Psoas muscle (tissue), 8 donors: Measurements from ENCODE around the gene ITGAL. TPM values are rescaled to one million over a fixed set of nuclear protein-coding genes. Genes with fewer than 3 reads are reported as not detected.

ENCODE experiments used
- ATAC-seq, 4 donors: fragments of 200-7000 bp; cut with Tn5 transposase; one replicate each; pipeline ENCODE4 v1.9.1; 2020; ENCODE audit warnings: moderate library complexity in 3 of 4, mild to moderate bottlenecking in 2 of 4
- DNase-seq, 2 donors: peaks; one replicate each; pipeline ENCODE4 v3.0.0-alpha.2; 2020
- H3K27ac ChIP-seq: fragments of 200-600 bp; one replicate; pipeline ENCODE4 v1.8.0; 2022
- H3K27me3 ChIP-seq, 3 donors: fragments of 200-600 bp in 1 of 3; one replicate each; pipeline versions ENCODE4 v1.6.1 to v1.8.0; 2013 to 2022; ENCODE audit warnings: low read length in 2 of 3, mild to moderate bottlenecking in 2 of 3, moderate library complexity in 1 of 3; ENCODE audit not compliant: insufficient read depth in 3 of 3
- H3K36me3 ChIP-seq, 2 donors: fragments of 200-600 bp in 1 of 2; one replicate each; pipeline versions ENCODE4 v1.6.1 to v1.8.0; 2013 to 2022; ENCODE audit warnings: low read depth in 1 of 2, mild to moderate bottlenecking in 1 of 2, moderate library complexity in 1 of 2; ENCODE audit not compliant: insufficient read depth in 1 of 2
- H3K4me1 ChIP-seq: fragments of 200-600 bp; one replicate; pipeline ENCODE4 v1.8.0; 2022
- H3K4me3 ChIP-seq: fragments of 200-600 bp; one replicate; pipeline ENCODE4 v1.8.0; 2022; ENCODE audit warnings: mild to moderate bottlenecking
- H3K9me3 ChIP-seq: fragments of 200-600 bp; one replicate; pipeline ENCODE4 v1.8.0; 2022
- WGBS, 3 donors: extraction: QIAGEN DNeasy Blood & Tissue Kit; methylation state at CpG; one replicate each; pipeline versions ENCODE4 v1.1.6 to v1.1.7; 2013; 5-methylcytosine and 5-hydroxymethylcytosine counted together
- intact Hi-C, 2 donors: fragments of 100-400 bp; cut with DNase I; formaldehyde crosslinking; loops; one replicate each; pipeline versions ENCODE4 v1.11.0 to v1.14.2; 2022
- polyA plus RNA-seq, 3 donors: library from polyadenylated mRNA; stranded (reverse); fragments of 200-250 nt; gene quantifications; one replicate each; pipeline ENCODE4 v1.2.3, GENCODE V29; 2013
- total RNA-seq, 4 donors: library from RNA; stranded (reverse); fragmentation: NEBNext Ultra II Directional in 2 of 4; extraction: Animal tissue kit (Norgen Biotek cat#: 25700) in 2 of 4; gene quantifications; one replicate each; pipeline versions ENCODE4 v1.2.1 to v1.2.4, GENCODE V29; 2021 to 2023
- TF ChIP-seq, protein P1 (sequence below): fragments of 200-600 bp; IDR thresholded peaks from one replicate; pipeline ENCODE4 v1.8.0; 2022; ENCODE audit warnings: antibody characterized with exemption
- donor health status: healthy with polysubstance abuse.
- donor health status: DM: no; HTN: no; CAD: no; lungs with moderate emphysema.
- donor health status: Bipolar disorder and iron deficiency.
- donor health status: healthy.
- donor health status: DM: yes; HTN: yes; CAD: no.
- donor health status: DM: no; HTN: no; CAD: no.
- donor health status: DM: no; HTN: no; CAD: no.
- donor health status: DM: yes; HTN: yes; CAD: no.

ITGAL gene
- total and polyA plus RNA-seq, 7 donors, result 0.21 to 3.0 (median 1.1) TPM

DNA sequence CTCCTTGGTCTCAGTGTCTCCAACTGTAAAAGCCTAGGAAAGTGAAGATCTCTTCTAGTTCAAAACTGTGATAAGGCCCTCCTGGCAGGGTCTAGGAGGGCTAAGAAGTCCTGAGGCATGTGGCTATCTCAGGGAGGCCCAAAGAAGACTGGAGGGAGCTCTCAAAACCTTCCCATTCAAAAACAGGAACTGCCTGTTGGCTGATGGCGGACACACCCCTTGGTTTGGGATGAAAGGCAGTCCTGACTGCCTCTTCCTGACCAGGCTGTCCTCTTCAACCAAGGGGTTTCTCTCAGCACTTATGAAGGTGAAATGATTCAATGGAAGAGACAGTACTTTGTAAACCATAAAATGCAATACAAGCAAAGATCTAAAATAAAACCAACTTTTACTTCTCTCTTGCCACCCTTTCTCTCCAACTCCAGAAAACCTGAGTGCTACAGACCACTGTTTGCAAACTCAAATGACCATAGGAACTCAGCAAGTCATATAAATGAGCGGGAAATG is 80.9 kb downstream of the ITGAL start:
- DNase-seq (no peak), ATAC-seq (no peak)
- Histone ChIP-seq H3K4me3 (no peak overlapping the region), H3K27ac (peak overlapping the region; percentile 41), H3K27me3 (no peaks in the 10 kb centered on the region), H3K36me3 (peaks cover 0 to 30% of the 10 kb centered on the region in 2 donors), H3K4me1 (peaks cover 36% of the 10 kb centered on the region), H3K9me3 (no peaks in the 10 kb centered on the region)
- WGBS, 3 donors, result 85 to 91% (median 91%) methylated on average over 2 of the region's 2 CpGs
- TF ChIP-seq, protein P1, sequence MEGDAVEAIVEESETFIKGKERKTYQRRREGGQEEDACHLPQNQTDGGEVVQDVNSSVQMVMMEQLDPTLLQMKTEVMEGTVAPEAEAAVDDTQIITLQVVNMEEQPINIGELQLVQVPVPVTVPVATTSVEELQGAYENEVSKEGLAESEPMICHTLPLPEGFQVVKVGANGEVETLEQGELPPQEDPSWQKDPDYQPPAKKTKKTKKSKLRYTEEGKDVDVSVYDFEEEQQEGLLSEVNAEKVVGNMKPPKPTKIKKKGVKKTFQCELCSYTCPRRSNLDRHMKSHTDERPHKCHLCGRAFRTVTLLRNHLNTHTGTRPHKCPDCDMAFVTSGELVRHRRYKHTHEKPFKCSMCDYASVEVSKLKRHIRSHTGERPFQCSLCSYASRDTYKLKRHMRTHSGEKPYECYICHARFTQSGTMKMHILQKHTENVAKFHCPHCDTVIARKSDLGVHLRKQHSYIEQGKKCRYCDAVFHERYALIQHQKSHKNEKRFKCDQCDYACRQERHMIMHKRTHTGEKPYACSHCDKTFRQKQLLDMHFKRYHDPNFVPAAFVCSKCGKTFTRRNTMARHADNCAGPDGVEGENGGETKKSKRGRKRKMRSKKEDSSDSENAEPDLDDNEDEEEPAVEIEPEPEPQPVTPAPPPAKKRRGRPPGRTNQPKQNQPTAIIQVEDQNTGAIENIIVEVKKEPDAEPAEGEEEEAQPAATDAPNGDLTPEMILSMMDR, result no peak
- intact Hi-C loops, result no loop called here

DNA sequence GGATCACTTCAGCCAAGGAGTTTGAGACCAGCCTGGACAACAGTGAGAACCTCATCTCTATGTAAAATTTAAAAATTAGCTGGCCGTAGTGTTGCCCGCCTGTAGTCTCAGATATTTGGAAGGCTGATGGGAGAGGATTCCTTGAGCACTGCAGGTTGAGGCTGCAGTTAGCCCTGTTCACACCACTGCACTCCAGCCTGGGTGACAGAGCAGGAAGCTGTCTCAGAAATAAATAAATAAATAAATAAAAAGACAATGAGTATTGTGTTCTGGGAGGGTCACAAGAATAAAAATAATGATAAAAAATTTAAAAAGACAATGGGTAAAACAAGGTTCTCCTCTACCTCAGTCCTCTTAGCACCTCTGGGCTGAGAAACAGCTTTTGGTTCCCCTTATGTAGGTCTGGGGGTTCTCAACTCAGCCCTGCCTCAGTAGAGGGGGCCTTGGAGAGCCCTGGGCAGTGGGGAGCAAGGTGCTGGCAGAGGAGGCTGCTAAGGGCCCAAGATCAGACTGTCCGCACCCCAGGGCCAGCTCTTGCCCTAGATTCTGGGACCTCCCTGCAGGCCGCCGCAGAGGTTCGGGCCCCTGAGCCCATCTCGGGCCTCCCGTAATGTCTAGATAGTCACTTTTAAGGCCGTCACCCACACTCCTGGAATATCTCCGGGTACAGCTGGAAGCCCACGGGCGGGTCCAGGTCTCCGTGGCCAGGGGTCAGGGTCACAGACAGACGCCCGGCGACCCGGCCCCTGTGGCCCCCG is 82.2 kb downstream of the ITGAL start:
- no peaks in the 10 kb centered on the region for H3K9me3 ChIP-seq
- DNase-seq (no peak), ATAC-seq (no peak)
- H3K27ac ChIP-seq, result peak overlapping the region; percentile 97
- H3K4me3 ChIP-seq, result no peak overlapping the region
- TF ChIP-seq, protein P1, result no peak
- H3K27me3 ChIP-seq, result no peaks in the 10 kb centered on the region
- peaks cover 0 to 30% of the 10 kb centered on the region in 2 donors for H3K36me3 ChIP-seq
- intact Hi-C loops, result no loop called here
- H3K4me1 ChIP-seq, result peaks cover 31% of the 10 kb centered on the region
- WGBS, 3 donors, result 94 to 95% (median 94%) methylated on average over 16 to 18 of the region's 18 CpGs

DNA sequence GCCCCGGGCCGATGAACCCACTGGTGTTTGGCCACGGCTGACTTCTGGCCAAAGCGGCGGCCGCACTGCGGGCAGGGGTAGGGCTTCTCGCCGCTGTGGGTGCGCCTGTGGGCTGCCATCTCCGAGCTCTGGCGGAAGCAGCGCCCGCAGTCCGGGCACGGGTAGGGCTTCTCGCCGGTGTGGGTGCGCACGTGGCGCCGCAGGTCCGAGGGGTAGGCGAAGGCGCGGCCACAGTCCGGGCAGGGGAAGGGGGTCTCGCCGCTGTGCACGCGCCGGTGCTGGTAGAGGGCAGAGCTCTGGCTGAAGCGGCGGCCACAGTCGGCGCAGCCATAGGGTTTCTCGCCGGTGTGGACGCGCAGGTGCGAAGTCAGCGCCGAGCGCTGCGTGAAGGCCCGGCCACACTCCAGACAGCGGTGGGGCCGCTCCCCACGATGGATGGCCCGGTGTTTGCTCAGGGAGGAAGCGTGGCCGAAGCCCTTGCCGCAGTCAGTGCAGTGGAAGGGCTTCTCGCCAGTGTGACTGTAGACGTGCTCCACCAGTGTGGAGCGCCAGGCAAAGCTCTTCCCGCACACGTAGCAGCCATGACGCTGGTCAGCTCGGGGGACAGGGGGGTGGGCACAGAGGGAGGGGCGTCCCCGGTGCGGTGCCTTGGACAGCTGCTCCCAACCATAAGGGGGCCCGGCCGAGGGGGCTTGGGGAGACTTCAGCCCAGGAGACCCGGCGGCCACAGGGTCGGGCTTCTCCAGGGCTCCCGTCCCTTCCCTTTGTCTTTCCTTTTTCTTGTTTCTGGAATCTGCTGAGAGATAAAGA is 83.0 kb downstream of the ITGAL start:
- 92% methylated on average over 67 to 69 of the region's 69 CpGs for WGBS, 3 donors
- H3K27ac ChIP-seq, result peak overlapping the region; percentile 97
- H3K27me3 ChIP-seq, result no peaks in the 10 kb centered on the region
- TF ChIP-seq, protein P1, result no peak
- H3K36me3 ChIP-seq, result peaks cover 0 to 30% of the 10 kb centered on the region in 2 donors
- H3K4me1 ChIP-seq, result peaks cover 31% of the 10 kb centered on the region
- H3K4me3 ChIP-seq, result no peak overlapping the region
- no peak for ATAC-seq
- intact Hi-C loops, result no loop called here
- DNase-seq, result peak in 1 of 2 donors; percentile 49
- no peaks in the 10 kb centered on the region for H3K9me3 ChIP-seq

DNA sequence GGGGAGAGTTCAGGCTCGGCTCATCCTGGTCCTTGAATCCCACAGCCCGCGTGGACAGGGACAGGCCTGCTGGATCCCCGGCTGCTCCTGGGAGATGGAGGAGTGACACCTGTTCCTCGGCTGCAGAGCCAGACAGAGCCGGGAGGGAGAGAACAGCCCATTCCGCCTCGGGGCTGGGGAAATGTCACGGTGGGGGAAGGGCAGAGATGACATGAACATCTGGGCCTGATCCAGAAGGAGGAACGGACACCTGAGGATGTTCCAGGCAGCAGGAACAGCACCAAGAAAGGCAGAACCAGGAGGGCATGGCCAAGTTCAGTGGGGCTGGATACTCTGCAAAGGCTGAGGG is 83.6 kb downstream of the ITGAL start:
- TF ChIP-seq, protein P1, result no peak
- Histone ChIP-seq H3K27me3 (no peaks in the 10 kb centered on the region), H3K4me3 (no peak overlapping the region), H3K27ac (peak overlapping the region; percentile 97), H3K36me3 (peaks cover 0 to 30% of the 10 kb centered on the region in 2 donors), H3K9me3 (no peaks in the 10 kb centered on the region), H3K4me1 (peaks cover 31% of the 10 kb centered on the region)
- intact Hi-C loops, result no loop called here
- WGBS, 3 donors, result 22 to 44% (median 31%) methylated on average over 10 of the region's 10 CpGs
- peak; percentile 36 to 82 for DNase-seq
- ATAC-seq, result peak; percentile 31 to 42 (median 38)
